Endothelial cell of umbilical vein (primary cell): ENCODE measurements around the gene TRANK1. TPM values are rescaled to one million over a fixed set of nuclear protein-coding genes. Genes with fewer than 3 reads are reported as not detected.
A peak's percentile ranks its signal among the peaks of the same experiment; 100 is the strongest.

ENCODE experiments used
- BruUV-seq: library from RNA; stranded (reverse); fragments of 400-500 nt; replicated peaks from 2 replicates; lab custom pipeline; 2021; lab: Mats Ljungman, UMichigan
- CTCF ChIA-PET: fragments of 300-600, 350-600 bp; sonication (Branson Sonifier 250); formaldehyde crosslinking; loops from one replicate; lab custom pipeline; 2021; ENCODE audit warnings: antibody characterized with exemption, inconsistent platforms; lab: Charles Lee
- POLR2A ChIA-PET: fragments of 300-600, 350-600 bp; sonication (Branson Sonifier 250); formaldehyde crosslinking; loops from one replicate; lab custom pipeline; 2021; ENCODE audit warnings: antibody characterized with exemption, inconsistent platforms; lab: Charles Lee
- DNase-seq: peaks from one replicate; pipeline ENCODE4 v3.0.0-alpha.2; 2011; ENCODE audit warnings: low read depth, low spot score
- FAIRE-seq: peaks from 2 replicates; lab custom pipeline; 2011; peaks lifted over from hg19 to GRCh38; lab: Jason Lieb, UNC
- H2AFZ ChIP-seq: 2 replicates; pipeline ENCODE4 v1.6.0; 2012; ENCODE audit warnings: low read depth, low read length, control low read depth, inconsistent platforms
- H3K27ac ChIP-seq: 2 replicates; pipeline ENCODE4 v1.5.1; 2011; ENCODE audit warnings: low read depth, mild to moderate bottlenecking, control low read depth, low read length, moderate library complexity; ENCODE audit not compliant: insufficient read depth
- H3K27me3 ChIP-seq, 2 experiments: 2 replicates each; pipeline versions ENCODE4 v1.6.0 to v1.6.1; 2011; ENCODE audit warnings: low read length in 2 of 2, mixed read lengths in 1 of 2; ENCODE audit not compliant: control insufficient read depth in 2 of 2, insufficient read depth in 2 of 2
- H3K36me3 ChIP-seq, 2 experiments: 2 replicates in 1 of 2; 3 replicates in 1 of 2; pipeline ENCODE4 v1.5.1; 2011; ENCODE audit warnings: low read length in 2 of 2, mild to moderate bottlenecking in 1 of 2, moderate library complexity in 1 of 2; ENCODE audit not compliant: control insufficient read depth in 2 of 2, insufficient read depth in 2 of 2; ENCODE audit errors: extremely low read depth in 1 of 2
- H3K4me1 ChIP-seq: 3 replicates; pipeline ENCODE4 v1.5.1; 2011; ENCODE audit warnings: mild to moderate bottlenecking, low read length; ENCODE audit not compliant: control insufficient read depth, insufficient read depth; ENCODE audit errors: extremely low read depth
- H3K4me2 ChIP-seq: 2 replicates; pipeline ENCODE4 v1.6.1; 2011; ENCODE audit warnings: low read length, control low read depth, mixed read lengths; ENCODE audit not compliant: insufficient read depth
- H3K4me3 ChIP-seq, 3 experiments: fragments of 200-600 bp in 1 of 3; sonication (generic), shearing (Covaris generic) in 1 of 3; replicated peaks in 1 of 3; 2 replicates each; pipeline ENCODE4 v1.5.1; 2011 to 2016; ENCODE audit warnings: control low read depth in 3 of 3, low read length in 3 of 3, mild to moderate bottlenecking in 2 of 3, inconsistent platforms in 1 of 3, low read depth in 1 of 3, moderate library complexity in 1 of 3; ENCODE audit not compliant: insufficient read depth in 1 of 3
- H3K79me2 ChIP-seq: 2 replicates; pipeline ENCODE4 v1.6.0; 2012; ENCODE audit warnings: low read length, inconsistent platforms; ENCODE audit not compliant: control insufficient read depth, insufficient read depth
- H3K9ac ChIP-seq: replicated peaks from 2 replicates; pipeline ENCODE3; 2011; ENCODE audit warnings: low read length, control low read depth; ENCODE audit not compliant: insufficient read depth; ENCODE audit errors: extremely low read depth
- H3K9me1 ChIP-seq: replicated peaks from 3 replicates; pipeline ENCODE4 v1.6.0; 2011; ENCODE audit warnings: mild to moderate bottlenecking, low read length; ENCODE audit not compliant: control insufficient read depth, insufficient read depth; ENCODE audit errors: extremely low read depth
- H3K9me3 ChIP-seq: replicated peaks from 2 replicates; pipeline ENCODE4 v1.5.1; 2012; ENCODE audit warnings: low read length, inconsistent platforms; ENCODE audit not compliant: control insufficient read depth, insufficient read depth
- H4K20me1 ChIP-seq: replicated peaks from 2 replicates; pipeline ENCODE3; 2011; ENCODE audit warnings: mild to moderate bottlenecking, low read length; ENCODE audit not compliant: control insufficient read depth, insufficient read depth; ENCODE audit errors: extremely low read depth
- CTCF ChIP-seq, 2 donors: IDR thresholded peaks; 1 replicate in 1 of 2; 2 replicates in 1 of 2; pipeline ENCODE4 v1.5.1; 2011; ENCODE audit warnings: low read length in 2 of 2, mild to moderate bottlenecking in 2 of 2, moderate library complexity in 2 of 2, control low read depth in 1 of 2, inconsistent platforms in 1 of 2, low read depth in 1 of 2; ENCODE audit not compliant: insufficient read depth in 1 of 2; ENCODE audit errors: extremely low read depth in 1 of 2
- EZH2 ChIP-seq: IDR thresholded peaks from 2 replicates; pipeline ENCODE4 v1.6.1; 2012; ENCODE audit warnings: borderline replicate concordance, low read depth, mild to moderate bottlenecking, moderate library complexity, low read length, inconsistent platforms; ENCODE audit not compliant: severe bottlenecking
- FOS ChIP-seq: IDR thresholded peaks from 2 replicates; pipeline ENCODE4 v1.6.1; 2011; ENCODE audit warnings: mild to moderate bottlenecking, low read length, moderate library complexity, borderline replicate concordance; ENCODE audit not compliant: insufficient read depth
- GATA2 ChIP-seq: IDR thresholded peaks from 2 replicates; pipeline ENCODE4 v1.7.0; 2011; ENCODE audit warnings: low read depth, mild to moderate bottlenecking, moderate library complexity, mixed read lengths, low read length; ENCODE audit not compliant: insufficient read length, insufficient read depth
- JUN ChIP-seq: IDR thresholded peaks from 2 replicates; pipeline ENCODE4 v1.6.1; 2011; ENCODE audit warnings: borderline replicate concordance, low read depth; ENCODE audit not compliant: insufficient read length, insufficient read depth
- MAX ChIP-seq: IDR thresholded peaks from 2 replicates; pipeline ENCODE4 v1.6.1; 2011; ENCODE audit not compliant: insufficient read depth, insufficient read length
- MYC ChIP-seq: IDR thresholded peaks from one replicate; pipeline ENCODE4 v1.6.1; 2011; ENCODE audit warnings: mild to moderate bottlenecking, low read depth, low read length
- POLR2A ChIP-seq: IDR thresholded peaks from 2 replicates; pipeline ENCODE4 v1.6.1; 2012; ENCODE audit warnings: low read depth, mild to moderate bottlenecking, control low read depth, low read length
- POLR2AphosphoS5 ChIP-seq: IDR thresholded peaks from 2 replicates; pipeline ENCODE4 v1.6.1; 2012; ENCODE audit warnings: low read depth, mild to moderate bottlenecking, control low read depth, low read length, moderate library complexity; ENCODE audit not compliant: insufficient read depth
- dilution Hi-C: fragments of 300-500 bp; cut with MboI; formaldehyde crosslinking; loops from one replicate; pipeline ENCODE4 v1.15.0; 2019; ENCODE audit warnings: low sequenced_read_pairs; ENCODE audit not compliant: extremely low pct_ligation_motif_present
- intact Hi-C: fragments of 100-400 bp; cut with micrococcal nuclease; formaldehyde crosslinking; loops from one replicate; pipeline ENCODE4 v1.10.0; 2022
- polyA plus RNA-seq, 4 experiments: library from polyadenylated mRNA; depleted of rRNA in 3 of 4; stranded (reverse) in 3 of 4; unstranded in 1 of 4; fragments of >200 nt; gene quantifications; 2 replicates each; pipeline versions ENCODE4 v1.2.1 to v1.2.3, GENCODE V29; 2011 to 2012; ENCODE audit warnings: missing spikeins in 1 of 4
- total RNA-seq: library from RNA; stranded (reverse); gene quantifications from 2 replicates; pipeline ENCODE4 v1.2.3, GENCODE V29; 2021

TRANK1 gene
- total and polyA plus RNA-seq, 2 donors (not counting 3 experiments of a cell fraction or from before 2014, with no cell fraction given), result 4.6 to 14.4 TPM

DNA sequence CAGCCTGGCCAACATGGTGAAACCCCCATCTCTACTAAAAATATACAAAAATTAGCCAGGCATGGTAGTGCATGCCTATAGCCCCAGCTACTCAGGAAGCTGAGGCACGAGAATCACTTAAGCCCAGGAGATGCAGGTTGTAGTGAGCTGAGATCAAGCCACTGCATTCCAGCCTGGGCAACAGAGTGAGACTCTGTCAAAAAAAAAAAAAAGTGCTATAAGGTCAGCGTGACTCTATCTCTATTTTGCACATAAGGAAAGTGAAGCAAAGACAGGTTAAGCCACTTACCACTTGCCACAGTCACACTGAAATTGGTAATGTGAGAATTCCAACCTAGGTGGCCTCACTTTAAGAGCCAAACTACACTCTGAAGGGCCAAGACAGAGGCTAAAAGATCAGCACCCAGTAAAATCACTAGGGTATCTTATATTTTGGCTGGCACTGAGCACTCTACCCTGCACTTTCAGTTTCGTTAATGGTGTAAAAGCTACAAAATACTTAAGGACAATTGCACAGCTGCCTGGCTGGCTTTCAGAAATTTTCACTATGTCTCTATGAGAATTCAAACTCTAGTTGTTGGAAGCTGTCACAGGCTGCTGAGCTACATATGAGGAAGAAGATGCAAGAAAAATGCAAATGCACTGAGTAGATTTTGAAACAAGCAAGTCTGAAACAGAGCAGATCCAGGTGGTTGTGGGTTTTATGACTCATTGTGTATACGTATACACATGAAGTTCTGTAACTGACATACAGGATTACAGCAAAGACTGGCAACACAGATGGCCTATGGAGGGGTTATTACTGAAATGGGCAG is 32.7 kb downstream of the TRANK1 start:
- Histone ChIP-seq H3K36me3 (no peaks in the 10 kb centered on the region), H3K4me2 (no peak overlapping the region), H3K9me3 (no peaks in the 10 kb centered on the region), H3K9me1 (no peaks in the 10 kb centered on the region), H3K27ac (no peak overlapping the region), H2AFZ (no peak overlapping the region), H3K4me1 (peaks cover 14% of the 10 kb centered on the region), H3K9ac (no peak overlapping the region), H4K20me1 (no peaks in the 10 kb centered on the region), H3K4me3 (no peak overlapping the region), H3K27me3 (no peaks in the 10 kb centered on the region), H3K79me2 (no peaks in the 10 kb centered on the region)
- ChIA-PET POLR2A (no interaction called here), CTCF (interaction anchor here (1.0 to 1.4 kb wide), 2 partner anchors 43 to 46 kb away, joined by 3 to 4 read pairs; no protein-coding TSS in a partner anchor)
- no TSS peak for BruUV-seq
- FAIRE-seq, result peak; percentile 18
- dilution Hi-C loops (no loop called here), intact Hi-C loops (no loop called here)
- peak; percentile 20 for DNase-seq
- TF ChIP-seq POLR2A (no peak), EZH2 (no peak), MAX (no peak), JUN (peak; percentile 15), CTCF (IDR thresholded peaks at IDR 0.05; ENCODE audit: extremely low read depth in 1 of 2, insufficient read depth in 1 of 2, low read depth in 1 of 2, low read length in 2 of 2) (no peak), FOS (peak; percentile 31), MYC (no peak), POLR2AphosphoS5 (no peak), GATA2 (no peak)
